ENCODE data around the gene UBE2G2.

GRCh38 chr21:44732956-44733355, 68.7 kb downstream of the UBE2G2 start:
- TF ChIP-seq CTCF (conservative IDR thresholded peaks at IDR 0.05) = no peak
- no peak for TF ChIP-seq ZFX (IDR thresholded peaks at IDR 0.05)
